Measurements from ENCODE around the gene NTM. TPM values are rescaled to one million over a fixed set of nuclear protein-coding genes. Genes with fewer than 3 reads are reported as not detected.

NTM gene
- total RNA-seq, 1 experiment from 2014 or later, result 9.9 TPM

DNA sequence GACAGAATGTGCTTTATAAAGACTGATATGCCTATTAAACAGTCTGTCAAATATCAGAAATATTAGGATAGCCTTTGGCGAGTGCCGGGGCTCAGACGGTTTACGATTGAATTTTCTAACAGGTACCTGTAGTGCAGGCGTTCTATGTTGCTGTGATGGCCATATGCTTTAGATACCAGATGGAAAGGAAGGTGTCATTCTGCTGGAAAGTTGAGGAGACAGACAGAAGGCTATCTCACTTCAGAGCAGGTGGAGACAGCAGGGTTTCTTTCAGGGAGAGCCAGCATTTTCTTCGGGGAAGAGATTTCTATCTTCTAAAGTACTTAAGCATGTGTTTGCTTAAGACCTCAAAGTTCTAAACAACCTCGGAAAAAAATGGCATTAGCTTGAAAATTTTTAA, 415.4 kb downstream of the NTM start:
- no peak overlapping the region for H4K8ac ChIP-seq (replicated peaks; ENCODE audit: insufficient read length, low read depth, low read length)
- no peak overlapping the region for H2AFZ ChIP-seq (ENCODE audit: low read length)
- H3T11ph ChIP-seq (ENCODE audit: low read length), result no peak overlapping the region
- H3K14ac ChIP-seq (ENCODE audit: insufficient read depth, low read length), result no peak overlapping the region
- no peaks in the 10 kb centered on the region for H3K4me1 ChIP-seq (ENCODE audit: insufficient read depth, low read length)
- H2BK20ac ChIP-seq (ENCODE audit: low read depth, low read length, poor library complexity, severe bottlenecking), result no peak overlapping the region
- TF ChIP-seq, protein P1, sequence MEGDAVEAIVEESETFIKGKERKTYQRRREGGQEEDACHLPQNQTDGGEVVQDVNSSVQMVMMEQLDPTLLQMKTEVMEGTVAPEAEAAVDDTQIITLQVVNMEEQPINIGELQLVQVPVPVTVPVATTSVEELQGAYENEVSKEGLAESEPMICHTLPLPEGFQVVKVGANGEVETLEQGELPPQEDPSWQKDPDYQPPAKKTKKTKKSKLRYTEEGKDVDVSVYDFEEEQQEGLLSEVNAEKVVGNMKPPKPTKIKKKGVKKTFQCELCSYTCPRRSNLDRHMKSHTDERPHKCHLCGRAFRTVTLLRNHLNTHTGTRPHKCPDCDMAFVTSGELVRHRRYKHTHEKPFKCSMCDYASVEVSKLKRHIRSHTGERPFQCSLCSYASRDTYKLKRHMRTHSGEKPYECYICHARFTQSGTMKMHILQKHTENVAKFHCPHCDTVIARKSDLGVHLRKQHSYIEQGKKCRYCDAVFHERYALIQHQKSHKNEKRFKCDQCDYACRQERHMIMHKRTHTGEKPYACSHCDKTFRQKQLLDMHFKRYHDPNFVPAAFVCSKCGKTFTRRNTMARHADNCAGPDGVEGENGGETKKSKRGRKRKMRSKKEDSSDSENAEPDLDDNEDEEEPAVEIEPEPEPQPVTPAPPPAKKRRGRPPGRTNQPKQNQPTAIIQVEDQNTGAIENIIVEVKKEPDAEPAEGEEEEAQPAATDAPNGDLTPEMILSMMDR (conservative IDR thresholded peaks at IDR 0.05), result no peak
- H3K9ac ChIP-seq (ENCODE audit: extremely low read depth, insufficient read length, low read length), result no peak overlapping the region
- H3K79me1 ChIP-seq (ENCODE audit: insufficient read depth, low read depth, low read length, poor library complexity, severe bottlenecking), result no peaks in the 10 kb centered on the region
- no peak overlapping the region for H2AK5ac ChIP-seq (ENCODE audit: insufficient read length, low read length)
- no peak overlapping the region for H3K4me2 ChIP-seq (ENCODE audit: insufficient read depth, insufficient read length, low read length)
- H4K5ac ChIP-seq (ENCODE audit: insufficient read length, low read depth, low read length), result no peak overlapping the region
- Mint-ChIP-seq H3K27me3 (ENCODE audit: low read depth) (peaks cover 2% of the 10 kb centered on the region; the same call in 1 of the 2 replicates), H3K36me3 (ENCODE audit: insufficient read depth in 1 of 3, low read depth in 3 of 3) (no peaks in the 10 kb centered on the region), H3K9me3 (no peaks in the 10 kb centered on the region; a peak in 1 of 5 replicates), H3K27ac (no peak overlapping the region), H3K4me3 (no peak overlapping the region), H3K4me1 (peaks cover 8 to 12% of the 10 kb centered on the region in 2 experiments)
- no peak overlapping the region for H2BK12ac ChIP-seq (ENCODE audit: insufficient read length, low read depth, low read length)
- no peaks in the 10 kb centered on the region for H3K27me3 ChIP-seq (ENCODE audit: insufficient read depth, low read length)
- H2BK120ac ChIP-seq (ENCODE audit: low read depth, low read length, poor library complexity, severe bottlenecking), result no peak overlapping the region
- no peak for DNase-seq
- no peak overlapping the region for H3K4ac ChIP-seq (ENCODE audit: low read depth, low read length)
- no peak overlapping the region for H4K91ac ChIP-seq (ENCODE audit: insufficient read length, low read depth, low read length)
- no peaks in the 10 kb centered on the region for H3K23me2 ChIP-seq (ENCODE audit: insufficient read length, low read depth, low read length, poor library complexity, severe bottlenecking)
- H4K20me1 ChIP-seq (ENCODE audit: control insufficient read depth, insufficient read depth, insufficient read length), result no peaks in the 10 kb centered on the region
- H3K18ac ChIP-seq (ENCODE audit: insufficient read length, low read depth, low read length), result no peak overlapping the region
- no peak overlapping the region for H3K56ac ChIP-seq (ENCODE audit: insufficient read length, low read depth, low read length)
- H3K9me3 ChIP-seq (ENCODE audit: control insufficient read depth, low read depth, low read length), result no peaks in the 10 kb centered on the region
- no peaks in the 10 kb centered on the region for H3K79me2 ChIP-seq (ENCODE audit: insufficient read depth, low read length)
- no CpG with 5 or more reads among the region's 7 CpGs for WGBS (ENCODE audit: extremely low coverage, insufficient read length, low lambda C conversion rate)
- no peak overlapping the region for H2BK15ac ChIP-seq (ENCODE audit: low read depth, low read length)
- H2BK5ac ChIP-seq (ENCODE audit: insufficient read length, low read length), result no peak overlapping the region
- no peak overlapping the region for H3K23ac ChIP-seq (ENCODE audit: insufficient read length, low read depth, low read length)
- H3K27ac ChIP-seq (ENCODE audit: insufficient read length, low read depth, low read length), result no peak overlapping the region
